MM.1S (cell line): Measurements from ENCODE around the gene NCBP1.

Source experiments
- CTCF ChIP-seq: fragments of 300-600 bp; sonication (generic); IDR thresholded peaks from 2 replicates; pipeline ENCODE4 v1.5.1; 2016; ENCODE audit warnings: antibody characterized with exemption, low read length, mixed read lengths
- EZH2 ChIP-seq: fragments of 300-600 bp; sonication (generic); optimal IDR thresholded peaks from 2 replicates; pipeline ENCODE3; 2017; ENCODE audit warnings: low read depth, mild to moderate bottlenecking, antibody characterized with exemption, low read length, mixed read lengths
- EZH2phosphoT487 ChIP-seq: fragments of 300-600 bp; sonication (generic); IDR thresholded peaks from 2 replicates; pipeline ENCODE4 v1.6.1; 2018; ENCODE audit warnings: antibody characterized with exemption, low read length

GRCh38 chr9:97689401-97690180, 56.0 kb downstream of the NCBP1 start:
- no peak for TF ChIP-seq CTCF
- TF ChIP-seq EZH2: no peak
- TF ChIP-seq EZH2phosphoT487: no peak
